Smooth muscle cell (in vitro differentiated cells): Measurements from ENCODE around the gene TAB2. TPM values are rescaled to one million over a fixed set of nuclear protein-coding genes. Genes with fewer than 3 reads are reported as not detected.
"Not testable (repeated sequence)": the region's sequence is repeated elsewhere in the genome, so short reads cannot be mapped to it uniquely, and the experiment has no call there.

Experiments
- DNase-seq: peaks from one replicate; lab custom pipeline; 2025; ENCODE audit not compliant: unreplicated experiment; lab: John Stamatoyannopoulos, UW
- H2AFZ ChIP-seq: fragments of 200-600 bp; sonication (generic); 2 replicates; pipeline ENCODE4 v1.6.0; 2016; ENCODE audit warnings: antibody characterized with exemption, low read depth, mild to moderate bottlenecking
- H3F3A ChIP-seq: fragments of 200-600 bp; sonication (generic); 2 replicates; pipeline ENCODE4 v1.6.0; 2017; ENCODE audit warnings: antibody characterized with exemption, low read depth
- H3K27ac ChIP-seq: fragments of 200-600 bp; sonication (generic); 2 replicates; pipeline ENCODE4 v1.5.1; 2016; ENCODE audit warnings: low read depth, mild to moderate bottlenecking
- H3K27me3 ChIP-seq: fragments of 200-600 bp; sonication (generic); 2 replicates; pipeline ENCODE4 v1.6.1; 2016; ENCODE audit warnings: low read depth, mild to moderate bottlenecking
- H3K36me3 ChIP-seq: fragments of 200-600 bp; sonication (generic); 2 replicates; pipeline ENCODE4 v1.5.1; 2016; ENCODE audit warnings: low read depth
- H3K4me1 ChIP-seq: fragments of 200-600 bp; sonication (generic); 2 replicates; pipeline ENCODE4 v1.5.1; 2016; ENCODE audit warnings: low read depth
- H3K4me2 ChIP-seq: fragments of 200-600 bp; sonication (generic); 2 replicates; pipeline ENCODE4 v1.6.0; 2016; ENCODE audit warnings: mild to moderate bottlenecking
- H3K4me3 ChIP-seq: fragments of 200-600 bp; sonication (generic); 2 replicates; pipeline ENCODE4 v1.5.1; 2016; ENCODE audit warnings: mild to moderate bottlenecking
- H3K79me2 ChIP-seq: fragments of 200-600 bp; sonication (generic); 2 replicates; pipeline ENCODE4 v1.6.0; 2016; ENCODE audit warnings: low read depth, mild to moderate bottlenecking
- H3K9ac ChIP-seq: fragments of 200-600 bp; sonication (generic); 2 replicates; pipeline ENCODE4 v1.6.0; 2016; ENCODE audit warnings: low read depth
- H3K9me3 ChIP-seq: fragments of 200-600 bp; sonication (generic); replicated peaks from 2 replicates; pipeline ENCODE4 v1.5.1; 2016; ENCODE audit warnings: low read depth
- H4K20me1 ChIP-seq: fragments of 200-600 bp; sonication (generic); 2 replicates; pipeline ENCODE4 v1.6.0; 2016; ENCODE audit warnings: low read depth
- WGBS: methylation state at CpG from one replicate; pipeline ENCODE4 v1.1.7; 2016; ENCODE audit warnings: low lambda C conversion rate; 5-methylcytosine and 5-hydroxymethylcytosine counted together
- polyA plus RNA-seq: library from polyadenylated mRNA; unstranded; fragments of >200 nt; fragmentation: Nextera tagmentation; extraction: Ambion mirVana; gene quantifications from 2 replicates; pipeline ENCODE4 v1.2.1, GENCODE V29; 2016
- total RNA-seq: library from RNA; depleted of rRNA; stranded (reverse); fragments of >200 nt; gene quantifications from 2 replicates; pipeline ENCODE4 v1.2.3, GENCODE V29; 2014
- TF ChIP-seq, protein P1 (sequence below): fragments of 200-600 bp; sonication (generic); IDR thresholded peaks from 2 replicates; pipeline ENCODE4 v1.5.1; 2017; ENCODE audit warnings: borderline replicate concordance, mild to moderate bottlenecking, antibody characterized with exemption; ENCODE audit not compliant: insufficient read depth, poor library complexity, severe bottlenecking

Gene TAB2
- total and polyA plus RNA-seq, 2 experiments from 2014 or later: 12.6 to 78.5 TPM

DNA sequence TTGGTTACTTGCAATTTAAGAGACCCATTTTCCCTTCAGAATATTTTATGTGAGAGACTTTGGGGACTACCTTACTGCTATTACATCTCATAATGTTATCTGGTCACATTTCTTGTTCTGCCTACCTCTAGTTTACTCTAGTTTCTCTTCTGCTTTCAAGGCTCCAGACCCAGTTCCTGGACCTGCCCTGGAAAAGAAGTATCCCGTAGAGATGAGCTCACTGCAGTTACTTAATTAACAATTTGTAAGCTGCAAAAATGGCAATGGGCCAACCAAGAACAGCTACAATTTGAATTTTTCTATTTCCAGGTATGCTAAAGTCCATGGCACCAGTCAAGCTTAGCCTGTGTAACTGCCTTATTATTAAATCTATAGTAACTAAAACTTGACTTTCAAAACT lies 25.0 kb downstream of the TAB2 start:
- H3K4me3 ChIP-seq: no peak overlapping the region
- peaks cover 100% of the 10 kb centered on the region for H4K20me1 ChIP-seq
- 79% methylated on average over 1 of the region's 1 CpG for WGBS
- no peaks in the 10 kb centered on the region for H3K36me3 ChIP-seq
- H3K27me3 ChIP-seq: no peaks in the 10 kb centered on the region
- H2AFZ ChIP-seq: no peak overlapping the region
- DNase-seq: no peak
- H3K9ac ChIP-seq: no peak overlapping the region
- no peak overlapping the region for H3K4me2 ChIP-seq
- no peak overlapping the region for H3K27ac ChIP-seq
- TF ChIP-seq, protein P1, sequence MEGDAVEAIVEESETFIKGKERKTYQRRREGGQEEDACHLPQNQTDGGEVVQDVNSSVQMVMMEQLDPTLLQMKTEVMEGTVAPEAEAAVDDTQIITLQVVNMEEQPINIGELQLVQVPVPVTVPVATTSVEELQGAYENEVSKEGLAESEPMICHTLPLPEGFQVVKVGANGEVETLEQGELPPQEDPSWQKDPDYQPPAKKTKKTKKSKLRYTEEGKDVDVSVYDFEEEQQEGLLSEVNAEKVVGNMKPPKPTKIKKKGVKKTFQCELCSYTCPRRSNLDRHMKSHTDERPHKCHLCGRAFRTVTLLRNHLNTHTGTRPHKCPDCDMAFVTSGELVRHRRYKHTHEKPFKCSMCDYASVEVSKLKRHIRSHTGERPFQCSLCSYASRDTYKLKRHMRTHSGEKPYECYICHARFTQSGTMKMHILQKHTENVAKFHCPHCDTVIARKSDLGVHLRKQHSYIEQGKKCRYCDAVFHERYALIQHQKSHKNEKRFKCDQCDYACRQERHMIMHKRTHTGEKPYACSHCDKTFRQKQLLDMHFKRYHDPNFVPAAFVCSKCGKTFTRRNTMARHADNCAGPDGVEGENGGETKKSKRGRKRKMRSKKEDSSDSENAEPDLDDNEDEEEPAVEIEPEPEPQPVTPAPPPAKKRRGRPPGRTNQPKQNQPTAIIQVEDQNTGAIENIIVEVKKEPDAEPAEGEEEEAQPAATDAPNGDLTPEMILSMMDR: no peak
- H3K79me2 ChIP-seq: peaks cover 99% of the 10 kb centered on the region
- H3K9me3 ChIP-seq: no peaks in the 10 kb centered on the region
- H3K4me1 ChIP-seq: peaks cover 22% of the 10 kb centered on the region
- H3F3A ChIP-seq: no peaks in the 10 kb centered on the region

GRCh38 chr6:149343501-149343900 lies 26.0 kb downstream of the TAB2 start:
- H4K20me1 ChIP-seq: peaks cover 100% of the 10 kb centered on the region
- H3K36me3 ChIP-seq: no peaks in the 10 kb centered on the region
- H3K79me2 ChIP-seq: peaks cover 99% of the 10 kb centered on the region
- no peaks in the 10 kb centered on the region for H3K27me3 ChIP-seq
- H3K4me1 ChIP-seq: peaks cover 15% of the 10 kb centered on the region
- H3K4me2 ChIP-seq: no peak overlapping the region
- no peaks in the 10 kb centered on the region for H3F3A ChIP-seq
- TF ChIP-seq, protein P1: no peak
- H3K4me3 ChIP-seq: no peak overlapping the region
- H3K9me3 ChIP-seq: no peaks in the 10 kb centered on the region
- DNase-seq: no peak
- no peak overlapping the region for H3K9ac ChIP-seq
- WGBS: 94% methylated on average over 1 of the region's 1 CpG
- no peak overlapping the region for H2AFZ ChIP-seq
- no peak overlapping the region for H3K27ac ChIP-seq

DNA sequence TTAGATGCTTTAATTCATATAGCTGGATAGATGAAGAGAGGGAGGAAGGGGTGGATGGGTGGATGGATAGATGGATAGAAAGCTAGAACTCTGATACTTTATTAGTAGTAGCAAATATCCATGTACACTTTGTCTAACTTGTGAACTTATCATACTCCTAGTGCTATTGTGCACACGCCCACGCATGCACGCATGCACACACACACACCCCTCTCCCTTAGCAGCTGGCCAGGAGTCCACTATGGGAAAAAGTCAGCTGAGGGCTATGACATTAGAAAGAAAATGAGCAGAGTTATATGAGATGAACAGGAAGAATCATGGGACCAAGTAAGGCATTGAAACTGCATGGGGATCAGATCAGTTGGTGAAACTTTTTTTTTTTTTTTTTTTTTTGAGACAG lies 28.6 kb downstream of the TAB2 start:
- H3K36me3 ChIP-seq: no peaks in the 10 kb centered on the region
- H2AFZ ChIP-seq: no peak overlapping the region
- H3K4me3 ChIP-seq: no peak overlapping the region
- no peaks in the 10 kb centered on the region for H3K27me3 ChIP-seq
- H3K27ac ChIP-seq: no peak overlapping the region
- H3K4me1 ChIP-seq: peaks cover 5% of the 10 kb centered on the region
- no peak for DNase-seq
- no peaks in the 10 kb centered on the region for H3K9me3 ChIP-seq
- peaks cover 99% of the 10 kb centered on the region for H3K79me2 ChIP-seq
- peaks cover 99% of the 10 kb centered on the region for H4K20me1 ChIP-seq
- WGBS: 96% methylated on average over 3 of the region's 3 CpGs
- no peak overlapping the region for H3K4me2 ChIP-seq
- H3F3A ChIP-seq: no peaks in the 10 kb centered on the region
- TF ChIP-seq, protein P1: no peak
- no peak overlapping the region for H3K9ac ChIP-seq

GRCh38 chr6:149347067-149347466 lies 29.6 kb downstream of the TAB2 start:
- DNase-seq: no peak
- H3K9me3 ChIP-seq: no peaks in the 10 kb centered on the region
- H3K36me3 ChIP-seq: no peaks in the 10 kb centered on the region
- peak overlapping the region; percentile 21 for H3K27ac ChIP-seq
- H3K4me3 ChIP-seq: no peak overlapping the region
- peaks cover 99% of the 10 kb centered on the region for H3K79me2 ChIP-seq
- H3K4me1 ChIP-seq: no peaks in the 10 kb centered on the region
- WGBS: 28% methylated on average over 2 of the region's 2 CpGs
- no peak overlapping the region for H2AFZ ChIP-seq
- H4K20me1 ChIP-seq: peaks cover 99% of the 10 kb centered on the region
- H3F3A ChIP-seq: no peaks in the 10 kb centered on the region
- H3K9ac ChIP-seq: no peak overlapping the region
- no peaks in the 10 kb centered on the region for H3K27me3 ChIP-seq
- TF ChIP-seq, protein P1: no peak
- H3K4me2 ChIP-seq: peak overlapping the region; percentile 23

- Histone ChIP-seq H3K79me2 (peaks cover 99% of the 10 kb centered on the region), H4K20me1 (peaks cover 99% of the 10 kb centered on the region)
- H3K4me2 ChIP-seq, H3K27me3 ChIP-seq, DNase-seq, H3K4me3 ChIP-seq, H3K27ac ChIP-seq, H3F3A ChIP-seq, H3K9me3 ChIP-seq, H3K9ac ChIP-seq, H2AFZ ChIP-seq, H3K36me3 ChIP-seq, H3K4me1 ChIP-seq: not testable (repeated sequence)
- WGBS: 100% methylated on average over 6 of the region's 6 CpGs
These were observed 31.8 kb downstream of the TAB2 start for GRCh38 chr6:149349279-149349678.
